Muscle of leg (tissue), 11 donors: ENCODE data around the gene PEF1. TPM values are rescaled to one million over a fixed set of nuclear protein-coding genes. Genes with fewer than 3 reads are reported as not detected.

Source experiments
- DNase-seq: peaks from one replicate; pipeline ENCODE4 v3.0.0; 2013
- H3K27ac ChIP-seq: one replicate; pipeline ENCODE4 v1.5.1; 2013; ENCODE audit warnings: mild to moderate bottlenecking, low read length, control low read depth
- H3K27me3 ChIP-seq: one replicate; pipeline ENCODE4 v1.6.1; 2013; ENCODE audit warnings: low read length; ENCODE audit not compliant: control insufficient read depth, insufficient read depth
- H3K36me3 ChIP-seq: one replicate; pipeline ENCODE4 v1.6.1; 2013; ENCODE audit warnings: low read length; ENCODE audit not compliant: control insufficient read depth, insufficient read depth
- H3K4me1 ChIP-seq: one replicate; pipeline ENCODE4 v1.6.1; 2013; ENCODE audit warnings: low read length; ENCODE audit not compliant: control insufficient read depth, insufficient read depth
- H3K4me3 ChIP-seq: one replicate; pipeline ENCODE4 v1.5.1; 2013; ENCODE audit warnings: low read length, control low read depth
- H3K9me3 ChIP-seq: replicated peaks from 2 replicates; pipeline ENCODE4 v1.6.1; 2013; ENCODE audit warnings: low read depth, low read length; ENCODE audit not compliant: control insufficient read depth
- WGBS: methylation state at CpG from one replicate; pipeline ENCODE4 v1.1.5; 2013; ENCODE audit warnings: missing lambda C conversion rate; ENCODE audit not compliant: insufficient coverage; 5-methylcytosine and 5-hydroxymethylcytosine counted together
- polyA plus RNA-seq, 8 donors: library from polyadenylated mRNA; unstranded; fragments of 120-200 nt; gene quantifications; one replicate each; pipeline versions ENCODE4 v1.2.1 to v1.2.3, GENCODE V29; 2013; ENCODE audit warnings: inconsistent platforms in 1 of 8, low replicate concordance in 1 of 8; ENCODE audit not compliant: insufficient read length in 8 of 8, insufficient read depth in 1 of 8
- total RNA-seq: library from RNA; stranded (reverse); fragments of 120-200 nt; gene quantifications from one replicate; pipeline ENCODE4 v1.2.4, GENCODE V29; 2013

PEF1 gene
- total and polyA plus RNA-seq, 9 donors = 34.2 to 46.6 (median 42.2) TPM

GRCh38 chr1:31640179-31640578 is 4.5 kb downstream of the PEF1 start:
- no peaks in the 10 kb centered on the region for H3K27me3 ChIP-seq
- H3K4me3 ChIP-seq = no peak overlapping the region
- no peak overlapping the region for H3K27ac ChIP-seq
- DNase-seq = no peak
- peaks cover 16% of the 10 kb centered on the region for H3K4me1 ChIP-seq
- no peaks in the 10 kb centered on the region for H3K9me3 ChIP-seq
- H3K36me3 ChIP-seq = peaks cover 9% of the 10 kb centered on the region

GRCh38 chr1:31639543-31639942 is 5.1 kb downstream of the PEF1 start:
- 50% methylated on average over 5 of the region's 5 CpGs for WGBS
- no peaks in the 10 kb centered on the region for H3K9me3 ChIP-seq
- H3K36me3 ChIP-seq = peaks cover 16% of the 10 kb centered on the region
- H3K4me3 ChIP-seq = no peak overlapping the region
- peaks cover 16% of the 10 kb centered on the region for H3K4me1 ChIP-seq
- no peak for DNase-seq
- no peak overlapping the region for H3K27ac ChIP-seq
- no peaks in the 10 kb centered on the region for H3K27me3 ChIP-seq

- H3K9me3 ChIP-seq = no peaks in the 10 kb centered on the region
- H3K4me3 ChIP-seq = no peak overlapping the region
- WGBS = 44% methylated on average over 3 of the region's 5 CpGs
- H3K36me3 ChIP-seq = peaks cover 23% of the 10 kb centered on the region
- DNase-seq = no peak
- no peak overlapping the region for H3K27ac ChIP-seq
- no peaks in the 10 kb centered on the region for H3K27me3 ChIP-seq
- peaks cover 8% of the 10 kb centered on the region for H3K4me1 ChIP-seq
Measured at GRCh38 chr1:31637915-31638673, 6.6 kb downstream of the PEF1 start.

- no peaks in the 10 kb centered on the region for H3K9me3 ChIP-seq
- no peaks in the 10 kb centered on the region for H3K27me3 ChIP-seq
- DNase-seq = no peak
- peaks cover 14% of the 10 kb centered on the region for H3K4me1 ChIP-seq
- H3K27ac ChIP-seq = no peak overlapping the region
- peaks cover 68% of the 10 kb centered on the region for H3K36me3 ChIP-seq
- no peak overlapping the region for H3K4me3 ChIP-seq
- 75% methylated on average over 2 of the region's 4 CpGs for WGBS
Measured at GRCh38 chr1:31633117-31633516, 11.6 kb downstream of the PEF1 start.

- Histone ChIP-seq H3K36me3 (peaks cover 73% of the 10 kb centered on the region), H3K4me3 (no peak overlapping the region), H3K27ac (no peak overlapping the region), H3K9me3 (no peaks in the 10 kb centered on the region), H3K4me1 (peaks cover 17% of the 10 kb centered on the region), H3K27me3 (no peaks in the 10 kb centered on the region)
- no peak for DNase-seq
- WGBS = 100% methylated on average over 1 of the region's 3 CpGs
Measured at GRCh38 chr1:31632649-31633048, 12.0 kb downstream of the PEF1 start.

GRCh38 chr1:31628931-31629556 is 15.6 kb downstream of the PEF1 start:
- DNase-seq = no peak
- H3K36me3 ChIP-seq = peaks cover 84% of the 10 kb centered on the region
- H3K27ac ChIP-seq = no peak overlapping the region
- peaks cover 29% of the 10 kb centered on the region for H3K4me1 ChIP-seq
- no peaks in the 10 kb centered on the region for H3K27me3 ChIP-seq
- no peak overlapping the region for H3K4me3 ChIP-seq
- 77% methylated on average over 4 of the region's 6 CpGs for WGBS
- no peaks in the 10 kb centered on the region for H3K9me3 ChIP-seq

GRCh38 chr1:31627930-31628559 is 16.6 kb downstream of the PEF1 start:
- 69% methylated on average over 4 of the region's 11 CpGs for WGBS
- Histone ChIP-seq H3K9me3 (no peaks in the 10 kb centered on the region), H3K27ac (peak overlapping the region; percentile 65), H3K4me1 (peaks cover 29% of the 10 kb centered on the region), H3K36me3 (peaks cover 79% of the 10 kb centered on the region), H3K27me3 (no peaks in the 10 kb centered on the region), H3K4me3 (no peak overlapping the region)
- DNase-seq = peak; percentile 67

- 87% methylated on average over 6 of the region's 13 CpGs for WGBS
- Histone ChIP-seq H3K4me1 (peaks cover 29% of the 10 kb centered on the region), H3K9me3 (no peaks in the 10 kb centered on the region), H3K4me3 (no peak overlapping the region), H3K36me3 (peaks cover 73% of the 10 kb centered on the region), H3K27me3 (no peaks in the 10 kb centered on the region), H3K27ac (peak overlapping the region; percentile 65)
- DNase-seq = no peak
Measured at GRCh38 chr1:31627301-31627929, 17.3 kb downstream of the PEF1 start.

GRCh38 chr1:31626223-31627207 is 18.2 kb downstream of the PEF1 start:
- Histone ChIP-seq H3K36me3 (peaks cover 64% of the 10 kb centered on the region), H3K27ac (peak overlapping the region; percentile 65), H3K4me1 (peaks cover 26% of the 10 kb centered on the region), H3K9me3 (no peaks in the 10 kb centered on the region), H3K4me3 (no peak overlapping the region), H3K27me3 (no peaks in the 10 kb centered on the region)
- peak; percentile 36 for DNase-seq
- WGBS = 41% methylated on average over 20 of the region's 23 CpGs
